ENCODE data around the gene AKAP6. TPM values are rescaled to one million over a fixed set of nuclear protein-coding genes. Genes with fewer than 3 reads are reported as not detected.

The AKAP6 gene
- total and polyA plus RNA-seq, 2 of the 8 experiments (the other 6 are each of a cell fraction or from before 2014, with no cell fraction given): 0.09 to 0.89 TPM

DNA sequence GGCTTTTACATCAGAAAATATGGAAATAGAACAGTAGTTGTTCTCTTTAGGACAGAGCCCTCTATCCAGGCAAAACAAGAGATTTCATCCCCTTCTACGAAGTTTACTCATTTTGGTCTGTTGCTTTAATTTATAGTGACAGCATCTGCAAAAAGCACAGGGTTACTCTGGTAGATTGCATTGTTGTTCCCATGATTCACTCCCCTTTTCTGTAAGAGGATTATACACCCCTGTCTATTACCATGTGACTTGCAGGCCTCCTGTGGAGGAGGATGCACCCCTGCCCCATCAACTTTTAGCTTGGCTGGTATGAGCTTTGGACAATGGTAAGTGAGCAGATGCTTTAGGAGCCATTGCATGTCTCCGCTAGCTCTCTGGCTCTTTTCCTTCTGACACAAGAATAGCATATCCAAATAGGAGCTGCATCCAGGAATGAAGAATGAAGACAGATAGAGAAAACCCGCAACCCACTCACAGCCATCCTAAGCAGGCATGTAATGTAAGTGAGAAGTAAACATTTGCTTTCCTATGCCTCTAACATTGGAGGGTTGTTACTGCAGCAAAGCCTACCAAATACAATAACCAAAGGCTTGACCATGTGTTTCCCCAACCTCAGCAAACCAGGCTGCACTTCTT lies 304.2 kb downstream of the AKAP6 start:
- H3K4me3 ChIP-seq (ENCODE audit: extremely low read depth in 1 of 4, insufficient read depth in 2 of 4, low read depth in 3 of 4, low read length in 4 of 4): no peak overlapping the region
- no peaks in the 10 kb centered on the region; the same call in 1 of the 2 replicates for H3K23me2 ChIP-seq (ENCODE audit: low read depth, low read length)
- WGBS, 2 experiments (ENCODE audit: extremely low coverage in 1 of 2, insufficient coverage in 1 of 2, insufficient read length in 1 of 2, insufficient replicate concordance in 2 of 2, low coverage in 1 of 2, low lambda C conversion rate in 2 of 2, missing lambda C conversion rate in 1 of 2): 83% methylated on average over 3 of the region's 3 CpGs; no CpG with 5 or more reads in 1 of the 2 experiments
- H3K9me3 ChIP-seq (ENCODE audit: insufficient read depth in 2 of 2, low read depth in 1 of 2, low read length in 1 of 2): no peaks in the 10 kb centered on the region
- H4K5ac ChIP-seq (ENCODE audit: insufficient read length, low read depth, low read length): no peak overlapping the region
- no peak overlapping the region for H2BK120ac ChIP-seq (replicated peaks; ENCODE audit: low read depth, low read length)
- FAIRE-seq (no peak), DNase-seq (ENCODE audit: low read depth in 1 of 2, low spot score in 2 of 2) (no peak)
- H3K4me1 ChIP-seq (replicated peaks in 1 of 4; ENCODE audit: control insufficient read depth in 3 of 4, insufficient read depth in 4 of 4, low read length in 3 of 4): peaks cover 0 to 3% (median 0%) of the 10 kb centered on the region in 4 experiments; a peak in 1 of 7 replicates
- no peak overlapping the region for H2BK5ac ChIP-seq (ENCODE audit: low read depth, low read length)
- ChIA-PET CTCF (ENCODE audit: partially characterized antibody) (interaction anchor here (0.5 to 1.0 kb wide), 2 partner anchors 117 to 1216 kb away, joined by 3 read pairs; no protein-coding TSS in a partner anchor), POLR2A (ENCODE audit: partially characterized antibody) (no interaction called here)
- no peak overlapping the region for H3K23ac ChIP-seq (ENCODE audit: insufficient read length)
- H3K9ac ChIP-seq (replicated peaks in 1 of 4; ENCODE audit: extremely low read depth in 1 of 4, low read depth in 3 of 4, low read length in 3 of 4): no peak overlapping the region
- no peak overlapping the region for H2BK15ac ChIP-seq (ENCODE audit: low read length)
- no peak overlapping the region for H4K8ac ChIP-seq (ENCODE audit: extremely low read depth, insufficient read depth, low read length)
- no peak overlapping the region for H3K4ac ChIP-seq (replicated peaks; ENCODE audit: insufficient read length, low read depth, low read length)
- H2BK20ac ChIP-seq (ENCODE audit: low read length): no peak overlapping the region
- no peak overlapping the region for H3K4me2 ChIP-seq (ENCODE audit: insufficient read depth in 1 of 2, low read depth in 2 of 2, low read length in 2 of 2)
- H3K18ac ChIP-seq (ENCODE audit: extremely low read depth, low read length): no peak overlapping the region
- no peak overlapping the region for H2AK5ac ChIP-seq (ENCODE audit: low read depth, low read length)
- H3K56ac ChIP-seq (replicated peaks; ENCODE audit: insufficient read length, low read depth, low read length): no peak overlapping the region
- no peaks in the 10 kb centered on the region for H4K20me1 ChIP-seq (replicated peaks in 1 of 2; ENCODE audit: control insufficient read depth in 1 of 2, insufficient read depth in 2 of 2, low read length in 2 of 2)
- no peak overlapping the region for H3K27ac ChIP-seq (ENCODE audit: low read depth, low read length)
- H4K91ac ChIP-seq (replicated peaks; ENCODE audit: insufficient read length, low read length): no peak overlapping the region
- H3K36me3 ChIP-seq (ENCODE audit: control insufficient read depth in 2 of 4, insufficient read depth in 4 of 4, low read length in 3 of 4): no peaks in the 10 kb centered on the region
- H3K79me1 ChIP-seq (ENCODE audit: low read depth, low read length): no peaks in the 10 kb centered on the region
- H3K27me3 ChIP-seq (replicated peaks in 1 of 4; ENCODE audit: control insufficient read depth in 3 of 4, extremely low read depth in 1 of 4, insufficient read depth in 3 of 4, low read length in 3 of 4): no peaks in the 10 kb centered on the region
- H3K79me2 ChIP-seq (ENCODE audit: control insufficient read depth in 1 of 2, insufficient read depth in 2 of 2, low read length in 2 of 2): no peaks in the 10 kb centered on the region
- peak overlapping the region; percentile 55; the same call in 1 of the 2 replicates for H2AFZ ChIP-seq (ENCODE audit: low read length)
- no peak overlapping the region for H2BK12ac ChIP-seq (ENCODE audit: low read depth, low read length)
- H3K14ac ChIP-seq (ENCODE audit: insufficient read length): no peak overlapping the region
- no peak for TF ChIP-seq SP1 (IDR thresholded peaks at IDR 0.05; ENCODE audit: low read depth, low read length)
- no peak for TF ChIP-seq BACH1 (IDR thresholded peaks at IDR 0.05; ENCODE audit: low read length)
- no peak for TF ChIP-seq FOSL1 (IDR thresholded peaks at IDR 0.05; ENCODE audit: insufficient read depth, low read depth, low read length)
- no peak for TF ChIP-seq KDM5A (IDR thresholded peaks at IDR 0.05; ENCODE audit: low read length)
- TF ChIP-seq RAD21 (IDR thresholded peaks at IDR 0.05 in 1 of 2, conservative IDR thresholded peaks at IDR 0.05 in 1 of 2; ENCODE audit: low read depth in 2 of 2, low read length in 2 of 2): no peak
- TF ChIP-seq SP4 (IDR thresholded peaks at IDR 0.05; ENCODE audit: low read length): no peak
